Measurements from ENCODE around the gene BRIP1.

BRIP1 gene

GRCh38 chr17:61809816-61810392, 53.4 kb downstream of the BRIP1 start:
- DNase-seq (ENCODE audit: extremely low spot score): no peak
- CTCF ChIA-PET: no interaction called here
- POLR2A ChIA-PET: no interaction called here
- TF ChIP-seq, protein P1, sequence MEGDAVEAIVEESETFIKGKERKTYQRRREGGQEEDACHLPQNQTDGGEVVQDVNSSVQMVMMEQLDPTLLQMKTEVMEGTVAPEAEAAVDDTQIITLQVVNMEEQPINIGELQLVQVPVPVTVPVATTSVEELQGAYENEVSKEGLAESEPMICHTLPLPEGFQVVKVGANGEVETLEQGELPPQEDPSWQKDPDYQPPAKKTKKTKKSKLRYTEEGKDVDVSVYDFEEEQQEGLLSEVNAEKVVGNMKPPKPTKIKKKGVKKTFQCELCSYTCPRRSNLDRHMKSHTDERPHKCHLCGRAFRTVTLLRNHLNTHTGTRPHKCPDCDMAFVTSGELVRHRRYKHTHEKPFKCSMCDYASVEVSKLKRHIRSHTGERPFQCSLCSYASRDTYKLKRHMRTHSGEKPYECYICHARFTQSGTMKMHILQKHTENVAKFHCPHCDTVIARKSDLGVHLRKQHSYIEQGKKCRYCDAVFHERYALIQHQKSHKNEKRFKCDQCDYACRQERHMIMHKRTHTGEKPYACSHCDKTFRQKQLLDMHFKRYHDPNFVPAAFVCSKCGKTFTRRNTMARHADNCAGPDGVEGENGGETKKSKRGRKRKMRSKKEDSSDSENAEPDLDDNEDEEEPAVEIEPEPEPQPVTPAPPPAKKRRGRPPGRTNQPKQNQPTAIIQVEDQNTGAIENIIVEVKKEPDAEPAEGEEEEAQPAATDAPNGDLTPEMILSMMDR (IDR thresholded peaks at IDR 0.05; ENCODE audit: control extremely low read depth, extremely low read depth, low read depth, missing control alignments): no peak

DNA sequence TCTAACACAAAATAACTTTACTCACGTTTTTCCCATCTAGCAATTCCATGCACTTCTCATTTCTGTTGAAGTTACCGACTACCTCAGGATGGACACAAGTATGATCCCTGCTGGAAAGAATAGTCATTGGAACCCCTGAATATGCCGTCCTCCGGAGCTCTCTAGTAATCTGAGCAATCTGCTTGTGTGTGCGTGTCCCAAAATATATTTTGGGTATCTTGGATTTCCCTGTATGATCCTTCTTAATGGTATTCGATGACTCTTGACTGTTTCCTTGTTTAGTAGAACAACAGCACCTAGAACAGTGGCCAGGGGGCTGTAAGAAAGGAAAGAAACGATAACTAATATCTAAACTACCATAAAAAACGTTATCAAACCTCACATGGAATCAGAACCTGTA, 54.9 kb downstream of the BRIP1 start:
- POLR2A ChIA-PET: no interaction called here
- DNase-seq (ENCODE audit: extremely low spot score): no peak
- CTCF ChIA-PET: no interaction called here
- TF ChIP-seq, protein P1 (IDR thresholded peaks at IDR 0.05; ENCODE audit: control extremely low read depth, extremely low read depth, low read depth, missing control alignments): no peak

DNA sequence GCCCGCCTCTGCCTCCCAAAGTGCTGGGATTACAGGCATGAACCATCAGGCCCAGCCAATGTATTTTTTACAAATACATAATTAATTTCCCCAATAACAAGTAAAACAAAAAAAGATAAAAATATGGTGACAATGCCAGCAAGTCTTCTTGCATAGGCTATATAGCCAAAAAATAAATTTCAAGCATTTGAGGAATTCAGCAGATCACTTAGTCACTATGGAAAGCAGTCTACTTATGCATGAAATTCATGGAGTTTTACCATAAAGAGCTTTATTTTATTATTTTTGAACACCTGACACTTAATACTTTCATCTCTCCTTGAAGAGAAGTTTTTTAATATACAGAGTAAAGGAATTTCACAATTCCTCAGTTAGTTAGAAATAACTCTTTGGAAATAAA, 56.4 kb downstream of the BRIP1 start:
- TF ChIP-seq, protein P1 (IDR thresholded peaks at IDR 0.05; ENCODE audit: control extremely low read depth, extremely low read depth, low read depth, missing control alignments): no peak
- ChIA-PET POLR2A (no interaction called here), CTCF (interaction anchor here (1.1 kb wide), 1 partner anchor 16 kb away, joined by 3 read pairs; no protein-coding TSS in a partner anchor)
- no peak for DNase-seq (ENCODE audit: extremely low spot score)

GRCh38 chr17:61806081-61806828, 57.1 kb downstream of the BRIP1 start:
- CTCF ChIA-PET: interaction anchor here (0.9 to 1.1 kb wide), 2 partner anchors 10 to 16 kb away, joined by 3 read pairs; no protein-coding TSS in a partner anchor
- POLR2A ChIA-PET: no interaction called here
- no peak for DNase-seq (ENCODE audit: extremely low spot score)
- TF ChIP-seq, protein P1 (IDR thresholded peaks at IDR 0.05; ENCODE audit: control extremely low read depth, extremely low read depth, low read depth, missing control alignments): no peak

DNA sequence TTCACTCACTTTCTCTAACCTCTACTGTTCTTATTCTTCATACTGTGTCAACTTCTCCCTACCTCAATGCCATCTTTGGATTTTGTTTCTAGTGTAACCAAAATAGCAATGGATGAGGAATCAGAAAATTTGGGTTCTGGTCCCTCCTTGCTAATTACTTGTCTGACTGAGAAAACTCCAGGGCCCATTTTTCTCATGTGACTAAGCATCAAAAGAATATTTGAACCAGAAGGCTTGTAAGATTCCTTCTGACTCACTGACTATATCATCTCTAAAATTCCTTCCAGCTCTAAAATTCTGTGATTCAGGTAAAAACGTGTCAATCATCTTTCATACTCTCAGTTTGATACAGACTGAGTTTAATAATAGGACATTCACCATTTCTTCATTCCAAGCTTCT, 57.9 kb downstream of the BRIP1 start:
- TF ChIP-seq, protein P1 (IDR thresholded peaks at IDR 0.05; ENCODE audit: control extremely low read depth, extremely low read depth, low read depth, missing control alignments): no peak
- ChIA-PET CTCF (interaction anchor here (0.9 kb wide), 1 partner anchor 11 kb away, joined by 3 read pairs; no protein-coding TSS in a partner anchor), POLR2A (no interaction called here)
- no peak for DNase-seq (ENCODE audit: extremely low spot score)

DNA sequence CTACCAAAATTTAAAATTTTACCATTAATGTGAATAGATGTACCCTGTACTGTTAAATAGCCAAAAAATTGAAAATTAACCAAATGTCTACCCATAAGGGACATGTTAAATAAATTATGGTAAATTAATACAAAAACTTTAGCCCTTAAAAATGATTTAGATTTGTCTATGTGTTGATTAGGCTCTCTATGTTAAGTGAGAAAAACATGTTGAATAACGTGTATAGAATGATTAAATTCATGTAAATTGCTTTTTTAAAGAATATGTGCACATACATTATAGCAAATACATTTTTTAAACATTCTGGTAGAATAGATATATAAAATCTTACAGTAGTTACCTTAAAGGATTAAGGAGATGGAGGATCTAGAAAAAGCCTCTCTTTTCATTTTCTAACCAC, 59.5 kb downstream of the BRIP1 start:
- CTCF ChIA-PET: no interaction called here
- no peak for DNase-seq (ENCODE audit: extremely low spot score)
- POLR2A ChIA-PET: no interaction called here
- TF ChIP-seq, protein P1 (IDR thresholded peaks at IDR 0.05; ENCODE audit: control extremely low read depth, extremely low read depth, low read depth, missing control alignments): no peak

All from GM10248 (cell line).